Trophoblast cell (in vitro differentiated cells and primary cell): ENCODE measurements around the gene DYRK2.
A peak's percentile ranks its signal among the peaks of the same experiment; 100 is the strongest.

Experiments
- DNase-seq, 2 donors: peaks; one replicate each; pipeline ENCODE4 v3.0.0-alpha.2; 2016
- H2AFZ ChIP-seq: 2 replicates; pipeline ENCODE4 v1.6.1; 2013; ENCODE audit warnings: low read length, moderate library complexity, mild to moderate bottlenecking; ENCODE audit not compliant: insufficient read depth, poor library complexity
- H2AK5ac ChIP-seq: 2 replicates; pipeline ENCODE4 v1.6.1; 2013; ENCODE audit warnings: mild to moderate bottlenecking, low read length
- H2BK120ac ChIP-seq: 2 replicates; pipeline ENCODE4 v1.6.1; 2013; ENCODE audit warnings: low read length, mild to moderate bottlenecking, moderate library complexity; ENCODE audit not compliant: insufficient read depth, poor library complexity
- H2BK12ac ChIP-seq: 2 replicates; pipeline ENCODE4 v1.6.1; 2013; ENCODE audit warnings: mild to moderate bottlenecking, low read length, moderate library complexity
- H2BK5ac ChIP-seq: 2 replicates; pipeline ENCODE4 v1.6.1; 2013; ENCODE audit warnings: low read length, low read depth, moderate library complexity, mild to moderate bottlenecking; ENCODE audit not compliant: poor library complexity
- H3K14ac ChIP-seq: 2 replicates; pipeline ENCODE4 v1.6.1; 2013; ENCODE audit warnings: mild to moderate bottlenecking, low read length
- H3K18ac ChIP-seq: 2 replicates; pipeline ENCODE4 v1.6.1; 2013; ENCODE audit warnings: mild to moderate bottlenecking, low read length
- H3K23ac ChIP-seq: 2 replicates; pipeline ENCODE4 v1.6.1; 2013; ENCODE audit warnings: low read length
- H3K27ac ChIP-seq: 2 replicates; pipeline ENCODE4 v1.5.1; 2013; ENCODE audit warnings: low read depth, mild to moderate bottlenecking, inconsistent platforms, low read length, moderate library complexity
- H3K27me3 ChIP-seq: 2 replicates; pipeline ENCODE4 v1.6.1; 2013; ENCODE audit warnings: inconsistent platforms, mild to moderate bottlenecking, low read length, moderate library complexity; ENCODE audit not compliant: insufficient read depth
- H3K36me3 ChIP-seq, 2 experiments: 1 replicate in 1 of 2; 2 replicates in 1 of 2; pipeline ENCODE4 v1.6.1; 2013; ENCODE audit warnings: low read length in 2 of 2, mild to moderate bottlenecking in 2 of 2, moderate library complexity in 1 of 2; ENCODE audit not compliant: insufficient read depth in 2 of 2, control insufficient read depth in 1 of 2
- H3K4ac ChIP-seq: 2 replicates; pipeline ENCODE4 v1.6.1; 2013; ENCODE audit warnings: low read depth, mild to moderate bottlenecking, low read length, moderate library complexity
- H3K4me1 ChIP-seq, 2 experiments: 1 replicate in 1 of 2; 2 replicates in 1 of 2; pipeline ENCODE4 v1.6.1; 2013; ENCODE audit warnings: low read length in 2 of 2, mild to moderate bottlenecking in 2 of 2, moderate library complexity in 1 of 2; ENCODE audit not compliant: insufficient read depth in 2 of 2, control insufficient read depth in 1 of 2
- H3K4me2 ChIP-seq: 2 replicates; pipeline ENCODE4 v1.6.1; 2013; ENCODE audit warnings: inconsistent platforms, mild to moderate bottlenecking, low read length, moderate library complexity
- H3K4me3 ChIP-seq: 2 replicates; pipeline ENCODE4 v1.5.1; 2013; ENCODE audit warnings: mild to moderate bottlenecking, low read depth, low read length, inconsistent platforms
- H3K79me1 ChIP-seq: one replicate; pipeline ENCODE4 v1.6.1; 2013; ENCODE audit warnings: low read length
- H3K79me2 ChIP-seq: 2 replicates; pipeline ENCODE4 v1.6.1; 2013; ENCODE audit warnings: low read length, mild to moderate bottlenecking; ENCODE audit not compliant: control insufficient read depth, insufficient read depth, poor library complexity
- H3K9ac ChIP-seq: 2 replicates; pipeline ENCODE4 v1.6.1; 2013; ENCODE audit warnings: mild to moderate bottlenecking, low read length
- H3K9me3 ChIP-seq: 2 replicates; pipeline ENCODE4 v1.6.1; 2013; ENCODE audit warnings: low read depth, mild to moderate bottlenecking, control low read depth, inconsistent platforms, low read length; ENCODE audit not compliant: insufficient read depth
- H4K12ac ChIP-seq: 2 replicates; pipeline ENCODE4 v1.6.1; 2013; ENCODE audit warnings: low read depth, mild to moderate bottlenecking, low read length, moderate library complexity
- H4K8ac ChIP-seq: 2 replicates; pipeline ENCODE4 v1.6.1; 2013; ENCODE audit warnings: low read depth, mild to moderate bottlenecking, low read length, moderate library complexity
- H4K91ac ChIP-seq: one replicate; pipeline ENCODE4 v1.6.1; 2013; ENCODE audit warnings: low read depth, mild to moderate bottlenecking, low read length, moderate library complexity
- WGBS: extraction: QIAGEN DNeasy Blood & Tissue Kit; methylation state at CpG from one replicate; pipeline ENCODE4 v1.1.7; 2013; ENCODE audit warnings: missing lambda C conversion rate; ENCODE audit not compliant: insufficient read length, insufficient coverage; ENCODE audit errors: extremely low coverage; 5-methylcytosine and 5-hydroxymethylcytosine counted together

The DYRK2 gene

DNA sequence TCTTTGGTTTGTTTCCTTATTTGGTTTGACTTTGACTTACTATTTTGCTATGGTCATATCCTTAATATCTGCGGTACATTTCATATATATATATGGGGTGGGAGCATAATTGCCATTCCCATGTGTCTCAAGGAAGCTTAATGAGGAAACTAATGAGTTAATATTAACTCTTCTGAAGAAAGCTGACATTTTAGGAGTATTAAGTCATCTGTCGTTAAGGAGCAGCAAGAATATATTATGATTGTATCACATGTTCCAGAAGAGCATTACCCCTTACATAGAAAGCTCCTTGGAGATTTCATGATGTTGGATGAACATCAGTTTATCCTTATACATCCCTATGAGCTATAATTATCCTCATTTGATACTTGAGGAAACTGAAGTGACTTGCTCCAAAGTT, 15.6 kb downstream of the DYRK2 start:
- Histone ChIP-seq H3K27ac (no peak overlapping the region), H2BK120ac (no peak overlapping the region), H3K4me1 (peaks cover 4 to 5% of the 10 kb centered on the region in 2 experiments), H3K27me3 (no peaks in the 10 kb centered on the region), H3K4me2 (no peak overlapping the region), H3K79me2 (peaks cover under 1% of the 10 kb centered on the region), H2AFZ (no peak overlapping the region), H3K4me3 (no peak overlapping the region), H3K36me3 (no peaks in the 10 kb centered on the region), H2BK12ac (no peak overlapping the region), H3K9ac (no peak overlapping the region), H3K23ac (no peak overlapping the region), H3K9me3 (no peaks in the 10 kb centered on the region), H4K12ac (no peak overlapping the region), H3K4ac (no peak overlapping the region), H3K79me1 (peaks cover 2% of the 10 kb centered on the region), H2AK5ac (no peak overlapping the region), H2BK5ac (no peak overlapping the region), H3K18ac (no peak overlapping the region), H4K8ac (no peak overlapping the region), H3K14ac (no peak overlapping the region), H4K91ac (no peak overlapping the region)
- DNase-seq: no peak
- no CpG with 5 or more reads among the region's 2 CpGs for WGBS

DNA sequence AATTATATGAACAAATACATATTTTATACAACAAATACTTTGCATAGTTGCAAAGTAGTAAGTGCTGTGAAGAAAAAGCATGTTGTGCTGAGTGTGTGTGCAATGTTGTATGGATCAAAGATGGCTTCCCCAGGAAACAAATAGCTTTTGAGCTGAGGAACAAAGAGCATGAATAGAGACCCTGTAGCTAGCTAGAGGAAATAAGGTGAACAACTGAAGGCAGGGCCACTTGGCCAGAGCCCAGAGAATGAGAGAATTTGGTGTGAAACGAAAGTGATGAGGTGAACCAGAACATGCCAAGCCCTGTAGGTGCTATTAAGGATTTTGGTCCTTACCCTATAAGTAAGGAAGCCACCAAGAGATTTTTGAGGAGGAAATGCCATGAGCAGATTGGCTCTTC, 17.1 kb downstream of the DYRK2 start:
- no peak overlapping the region for H4K91ac ChIP-seq
- no peak overlapping the region for H3K14ac ChIP-seq
- H3K4ac ChIP-seq: no peak overlapping the region
- H3K27me3 ChIP-seq: no peaks in the 10 kb centered on the region
- H3K9me3 ChIP-seq: no peaks in the 10 kb centered on the region
- H3K4me3 ChIP-seq: no peak overlapping the region
- H3K4me2 ChIP-seq: no peak overlapping the region
- H2BK12ac ChIP-seq: no peak overlapping the region
- no CpG with 5 or more reads among the region's 1 CpG for WGBS
- H3K79me1 ChIP-seq: peaks cover 6% of the 10 kb centered on the region
- no peak overlapping the region for H3K23ac ChIP-seq
- H4K8ac ChIP-seq: no peak overlapping the region
- DNase-seq: no peak
- no peak overlapping the region for H4K12ac ChIP-seq
- no peak overlapping the region for H3K18ac ChIP-seq
- H2BK120ac ChIP-seq: no peak overlapping the region
- H2AFZ ChIP-seq: no peak overlapping the region
- H2BK5ac ChIP-seq: no peak overlapping the region
- peaks cover 9 to 10% of the 10 kb centered on the region in 2 experiments for H3K4me1 ChIP-seq
- H3K27ac ChIP-seq: no peak overlapping the region
- H2AK5ac ChIP-seq: no peak overlapping the region
- H3K36me3 ChIP-seq: no peaks in the 10 kb centered on the region
- H3K9ac ChIP-seq: no peak overlapping the region
- H3K79me2 ChIP-seq: peaks cover 3% of the 10 kb centered on the region

DNA sequence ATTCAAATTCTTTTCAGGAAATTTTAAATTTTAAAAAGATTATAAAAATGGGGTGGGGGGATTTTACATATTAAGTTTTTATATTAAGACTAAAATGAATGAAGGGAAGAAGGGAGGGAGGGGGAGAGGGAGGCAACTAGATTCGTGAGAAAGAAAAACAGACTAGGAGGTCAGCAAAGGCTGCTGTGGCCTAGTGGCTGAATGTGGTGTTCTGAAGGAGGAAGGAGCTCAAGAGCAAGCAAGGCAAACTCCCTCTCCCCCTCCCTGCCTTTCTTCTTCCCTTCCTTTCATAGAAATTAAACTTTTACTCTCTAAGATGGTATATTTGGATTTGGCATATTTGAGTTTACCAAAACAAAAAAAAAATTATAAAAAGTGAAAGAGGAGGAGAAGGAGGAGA, 18.1 kb downstream of the DYRK2 start:
- Histone ChIP-seq H2AFZ (no peak overlapping the region), H3K9ac (no peak overlapping the region)
- no CpG with 5 or more reads among the region's 1 CpG for WGBS

DNA sequence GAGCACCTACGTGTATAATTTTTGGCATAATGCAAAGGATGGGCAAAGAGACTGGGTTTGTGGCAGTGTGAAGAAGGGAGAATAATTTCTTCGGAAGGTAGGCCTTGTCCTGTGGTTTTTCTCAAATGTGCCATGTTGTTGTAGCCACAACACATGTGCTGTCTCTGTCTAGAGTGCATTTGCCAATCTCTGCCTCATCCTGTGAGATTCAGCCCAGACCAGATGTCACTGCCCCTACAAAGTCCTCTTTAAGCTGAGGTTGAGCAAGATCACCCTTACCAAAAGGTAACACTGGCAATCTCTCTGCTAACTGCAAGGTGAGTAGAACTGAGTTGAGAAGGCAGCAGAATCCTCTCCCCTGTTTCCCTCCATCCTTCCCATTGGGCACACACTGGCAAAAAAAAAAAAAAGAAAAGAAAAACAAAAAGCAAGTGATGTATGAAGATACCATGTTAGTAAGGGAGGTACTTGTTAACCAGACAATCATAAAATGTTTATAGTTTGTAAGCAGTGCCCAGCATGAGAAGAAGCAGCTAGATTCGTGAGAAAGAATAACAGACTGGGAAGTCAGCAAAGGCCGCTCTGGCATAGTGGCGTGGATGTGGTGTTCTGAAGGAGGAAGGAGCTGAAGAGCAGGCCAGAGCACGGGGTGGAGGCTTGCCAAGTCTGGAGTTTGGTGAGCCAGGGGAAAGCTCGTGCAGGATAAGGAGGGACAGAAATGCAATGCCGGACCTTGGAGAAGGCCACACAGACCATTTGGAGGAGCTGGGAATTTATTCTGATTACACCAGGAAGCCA, 18.9 kb downstream of the DYRK2 start:
- no peak overlapping the region for H2AFZ ChIP-seq
- WGBS: no CpG with 5 or more reads among the region's 8 CpGs
- H3K18ac ChIP-seq: no peak overlapping the region
- H3K9me3 ChIP-seq: no peaks in the 10 kb centered on the region
- no peak for DNase-seq
- no peak overlapping the region for H2AK5ac ChIP-seq
- no peak overlapping the region for H4K12ac ChIP-seq
- H3K14ac ChIP-seq: no peak overlapping the region
- H2BK5ac ChIP-seq: no peak overlapping the region
- H3K4ac ChIP-seq: no peak overlapping the region
- H3K79me2 ChIP-seq: peaks cover 3% of the 10 kb centered on the region
- H3K27ac ChIP-seq: no peak overlapping the region
- no peak overlapping the region for H2BK120ac ChIP-seq
- H3K9ac ChIP-seq: no peak overlapping the region
- H4K8ac ChIP-seq: no peak overlapping the region
- H3K4me1 ChIP-seq: peaks cover 10 to 11% of the 10 kb centered on the region in 2 experiments
- no peaks in the 10 kb centered on the region for H3K36me3 ChIP-seq
- H3K4me2 ChIP-seq: no peak overlapping the region
- H3K4me3 ChIP-seq: no peak overlapping the region
- H3K27me3 ChIP-seq: no peaks in the 10 kb centered on the region
- H3K79me1 ChIP-seq: peaks cover 11% of the 10 kb centered on the region
- H4K91ac ChIP-seq: no peak overlapping the region
- no peak overlapping the region for H2BK12ac ChIP-seq
- peak overlapping the region; percentile 58 for H3K23ac ChIP-seq

More for the DNA sequence above, 18.1 kb downstream of the DYRK2 start:
- no peak overlapping the region for H3K23ac ChIP-seq
- peaks cover 3% of the 10 kb centered on the region for H3K79me2 ChIP-seq
- no peak overlapping the region for H4K12ac ChIP-seq
- no peaks in the 10 kb centered on the region for H3K36me3 ChIP-seq
- no peak overlapping the region for H4K8ac ChIP-seq
- no peak overlapping the region for H2BK5ac ChIP-seq
- peaks cover 8 to 10% of the 10 kb centered on the region in 2 experiments for H3K4me1 ChIP-seq
- no peaks in the 10 kb centered on the region for H3K9me3 ChIP-seq
- no peak for DNase-seq
- H2BK120ac ChIP-seq: no peak overlapping the region
- H3K79me1 ChIP-seq: peaks cover 9% of the 10 kb centered on the region
- no peak overlapping the region for H3K4me2 ChIP-seq
- H3K18ac ChIP-seq: no peak overlapping the region
- no peak overlapping the region for H2BK12ac ChIP-seq
- H4K91ac ChIP-seq: no peak overlapping the region
- no peak overlapping the region for H2AK5ac ChIP-seq
- no peaks in the 10 kb centered on the region for H3K27me3 ChIP-seq
- no peak overlapping the region for H3K27ac ChIP-seq
- H3K4ac ChIP-seq: no peak overlapping the region
- no peak overlapping the region for H3K14ac ChIP-seq
- no peak overlapping the region for H3K4me3 ChIP-seq
